ENCODE results near the gene INVS. TPM values are rescaled to one million over a fixed set of nuclear protein-coding genes. Genes with fewer than 3 reads are reported as not detected.

INVS gene
- total RNA-seq, 1 donor from 2014 or later = 24.0 TPM

GRCh38 chr9:100104314-100104713 lies 5.3 kb downstream of the INVS start:
- no peak overlapping the region for H3K4me3 Mint-ChIP-seq
- DNase-seq (ENCODE audit: extremely low spot score, unreplicated experiment) = no peak
- TF ChIP-seq, protein P1, sequence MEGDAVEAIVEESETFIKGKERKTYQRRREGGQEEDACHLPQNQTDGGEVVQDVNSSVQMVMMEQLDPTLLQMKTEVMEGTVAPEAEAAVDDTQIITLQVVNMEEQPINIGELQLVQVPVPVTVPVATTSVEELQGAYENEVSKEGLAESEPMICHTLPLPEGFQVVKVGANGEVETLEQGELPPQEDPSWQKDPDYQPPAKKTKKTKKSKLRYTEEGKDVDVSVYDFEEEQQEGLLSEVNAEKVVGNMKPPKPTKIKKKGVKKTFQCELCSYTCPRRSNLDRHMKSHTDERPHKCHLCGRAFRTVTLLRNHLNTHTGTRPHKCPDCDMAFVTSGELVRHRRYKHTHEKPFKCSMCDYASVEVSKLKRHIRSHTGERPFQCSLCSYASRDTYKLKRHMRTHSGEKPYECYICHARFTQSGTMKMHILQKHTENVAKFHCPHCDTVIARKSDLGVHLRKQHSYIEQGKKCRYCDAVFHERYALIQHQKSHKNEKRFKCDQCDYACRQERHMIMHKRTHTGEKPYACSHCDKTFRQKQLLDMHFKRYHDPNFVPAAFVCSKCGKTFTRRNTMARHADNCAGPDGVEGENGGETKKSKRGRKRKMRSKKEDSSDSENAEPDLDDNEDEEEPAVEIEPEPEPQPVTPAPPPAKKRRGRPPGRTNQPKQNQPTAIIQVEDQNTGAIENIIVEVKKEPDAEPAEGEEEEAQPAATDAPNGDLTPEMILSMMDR (conservative IDR thresholded peaks at IDR 0.05) = no peak

GRCh38 chr9:100105861-100106260 lies 6.8 kb downstream of the INVS start:
- Mint-ChIP-seq H3K36me3 (no peaks in the 10 kb centered on the region), H3K27ac (no peak overlapping the region), H3K4me1 (ENCODE audit: unreplicated experiment) (no peaks in the 10 kb centered on the region), H3K4me3 (no peak overlapping the region), H3K27me3 (no peaks in the 10 kb centered on the region), H3K9me3 (no peaks in the 10 kb centered on the region)
- DNase-seq (ENCODE audit: extremely low spot score, unreplicated experiment) = no peak
- TF ChIP-seq, protein P1 (conservative IDR thresholded peaks at IDR 0.05) = no peak

More at GRCh38 chr9:100104314-100104713, 5.3 kb downstream of the INVS start:
- Mint-ChIP-seq H3K27ac (no peak overlapping the region), H3K27me3 (no peaks in the 10 kb centered on the region), H3K4me1 (ENCODE audit: unreplicated experiment) (peaks cover 5% of the 10 kb centered on the region), H3K36me3 (no peaks in the 10 kb centered on the region), H3K9me3 (no peaks in the 10 kb centered on the region)

DNA sequence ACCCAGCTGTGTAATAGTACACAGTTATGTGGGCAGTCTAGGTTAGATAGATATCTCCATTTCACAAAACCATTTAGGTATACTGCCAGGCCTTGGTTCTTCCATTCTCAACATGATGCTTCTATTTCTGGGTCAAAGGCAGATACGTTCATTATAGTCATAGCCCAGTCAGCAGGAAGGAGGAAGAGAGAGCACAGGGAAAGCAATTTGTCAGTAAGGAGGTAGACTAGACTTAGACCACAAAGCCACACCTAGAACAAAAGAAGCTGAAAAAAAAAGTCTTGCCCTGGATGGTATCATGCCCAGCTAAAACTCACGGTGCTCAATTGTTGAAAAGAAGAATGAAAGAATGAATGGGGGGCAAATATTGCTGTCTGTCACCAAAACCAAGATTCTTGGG lies 7.6 kb downstream of the INVS start:
- Mint-ChIP-seq H3K27ac (no peak overlapping the region), H3K27me3 (no peaks in the 10 kb centered on the region), H3K36me3 (no peaks in the 10 kb centered on the region), H3K4me1 (ENCODE audit: unreplicated experiment) (no peaks in the 10 kb centered on the region), H3K9me3 (no peaks in the 10 kb centered on the region), H3K4me3 (no peak overlapping the region)
- TF ChIP-seq, protein P1 (conservative IDR thresholded peaks at IDR 0.05) = no peak
- DNase-seq (ENCODE audit: extremely low spot score, unreplicated experiment) = no peak

GRCh38 chr9:100108559-100108958 lies 9.5 kb downstream of the INVS start:
- Mint-ChIP-seq H3K27ac (no peak overlapping the region), H3K4me3 (no peak overlapping the region), H3K4me1 (ENCODE audit: unreplicated experiment) (no peaks in the 10 kb centered on the region), H3K36me3 (peaks cover 4% of the 10 kb centered on the region), H3K27me3 (no peaks in the 10 kb centered on the region), H3K9me3 (no peaks in the 10 kb centered on the region)
- TF ChIP-seq, protein P1 (conservative IDR thresholded peaks at IDR 0.05) = no peak
- DNase-seq (ENCODE audit: extremely low spot score, unreplicated experiment) = no peak

- H3K27me3 Mint-ChIP-seq = no peaks in the 10 kb centered on the region
- no peak overlapping the region for H3K4me3 Mint-ChIP-seq
- H3K27ac Mint-ChIP-seq = no peak overlapping the region
- TF ChIP-seq, protein P1 (conservative IDR thresholded peaks at IDR 0.05) = no peak
- H3K9me3 Mint-ChIP-seq = no peaks in the 10 kb centered on the region
- DNase-seq (ENCODE audit: extremely low spot score, unreplicated experiment) = no peak
- H3K4me1 Mint-ChIP-seq (ENCODE audit: unreplicated experiment) = no peaks in the 10 kb centered on the region
- peaks cover 8% of the 10 kb centered on the region for H3K36me3 Mint-ChIP-seq
Measured at GRCh38 chr9:100111235-100111634, 12.2 kb downstream of the INVS start.

All from type B pancreatic cell (in vitro differentiated cells).